OCI-LY3 (cell line): ENCODE data around the gene SOX15.

Source experiments
- H2AFZ ChIP-seq: fragments of 200-600, 300-600 bp; shearing (Covaris generic); 2 replicates; pipeline ENCODE4 v1.6.0; 2014; ENCODE audit warnings: antibody characterized with exemption, low read depth, low read length
- H3K27ac ChIP-seq: fragments of 200-600, 300-600 bp; sonication (generic); 2 replicates; pipeline ENCODE4 v1.5.1; 2014; ENCODE audit warnings: mild to moderate bottlenecking, low read length, moderate library complexity, mixed read lengths
- H3K27me3 ChIP-seq: fragments of 200-600, 300-600 bp; sonication (generic); 2 replicates; pipeline ENCODE4 v1.6.1; 2014; ENCODE audit warnings: low read depth, low read length, mixed read lengths
- H3K36me3 ChIP-seq: fragments of 200-600, 300-600 bp; sonication (generic); replicated peaks from 2 replicates; pipeline ENCODE3; 2014; ENCODE audit warnings: low read depth, low read length, mixed read lengths
- H3K4me1 ChIP-seq: fragments of 300-600, 200-600 bp; sonication (generic); 2 replicates; pipeline ENCODE4 v1.6.1; 2014; ENCODE audit warnings: low read length, mixed read lengths
- H3K4me2 ChIP-seq: fragments of 200-600, 300-600 bp; sonication (generic); 2 replicates; pipeline ENCODE4 v1.6.1; 2014; ENCODE audit warnings: low read length, mixed read lengths
- H3K4me3 ChIP-seq: fragments of 300-600, 200-600 bp; sonication (generic); 2 replicates; pipeline ENCODE4 v1.5.1; 2014; ENCODE audit warnings: antibody characterized with exemption, mild to moderate bottlenecking, low read length, moderate library complexity
- H3K79me2 ChIP-seq: fragments of 300-600, 200-600 bp; shearing (Covaris generic); 2 replicates; pipeline ENCODE4 v1.6.1; 2014; ENCODE audit warnings: mild to moderate bottlenecking, low read length, mixed read lengths
- H3K9ac ChIP-seq: fragments of 300-600, 200-600 bp; shearing (Covaris generic); 2 replicates; pipeline ENCODE4 v1.6.0; 2014; ENCODE audit warnings: mild to moderate bottlenecking, low read length, moderate library complexity
- H3K9me3 ChIP-seq: fragments of 200-600, 300-600 bp; shearing (Covaris generic); 2 replicates; pipeline ENCODE4 v1.6.1; 2014; ENCODE audit warnings: low read length, mixed read lengths; ENCODE audit not compliant: insufficient read depth
- H4K20me1 ChIP-seq: fragments of 200-600, 300-600 bp; sonication (generic); 2 replicates; pipeline ENCODE4 v1.6.1; 2016; ENCODE audit warnings: low read length, mixed read lengths; ENCODE audit not compliant: insufficient read depth
- EZH2phosphoT487 ChIP-seq: fragments of 200-600 bp; shearing (Covaris generic); IDR thresholded peaks from 2 replicates; pipeline ENCODE4 v1.6.1; 2018; ENCODE audit warnings: antibody characterized with exemption, mixed run types, low read depth
- TF ChIP-seq, protein P1 (sequence below): fragments of 200-600, 300-600 bp; sonication (generic); IDR thresholded peaks from 2 replicates; pipeline ENCODE4 v1.5.1; 2014; ENCODE audit warnings: antibody characterized with exemption, low read length, low read depth

SOX15 gene

DNA sequence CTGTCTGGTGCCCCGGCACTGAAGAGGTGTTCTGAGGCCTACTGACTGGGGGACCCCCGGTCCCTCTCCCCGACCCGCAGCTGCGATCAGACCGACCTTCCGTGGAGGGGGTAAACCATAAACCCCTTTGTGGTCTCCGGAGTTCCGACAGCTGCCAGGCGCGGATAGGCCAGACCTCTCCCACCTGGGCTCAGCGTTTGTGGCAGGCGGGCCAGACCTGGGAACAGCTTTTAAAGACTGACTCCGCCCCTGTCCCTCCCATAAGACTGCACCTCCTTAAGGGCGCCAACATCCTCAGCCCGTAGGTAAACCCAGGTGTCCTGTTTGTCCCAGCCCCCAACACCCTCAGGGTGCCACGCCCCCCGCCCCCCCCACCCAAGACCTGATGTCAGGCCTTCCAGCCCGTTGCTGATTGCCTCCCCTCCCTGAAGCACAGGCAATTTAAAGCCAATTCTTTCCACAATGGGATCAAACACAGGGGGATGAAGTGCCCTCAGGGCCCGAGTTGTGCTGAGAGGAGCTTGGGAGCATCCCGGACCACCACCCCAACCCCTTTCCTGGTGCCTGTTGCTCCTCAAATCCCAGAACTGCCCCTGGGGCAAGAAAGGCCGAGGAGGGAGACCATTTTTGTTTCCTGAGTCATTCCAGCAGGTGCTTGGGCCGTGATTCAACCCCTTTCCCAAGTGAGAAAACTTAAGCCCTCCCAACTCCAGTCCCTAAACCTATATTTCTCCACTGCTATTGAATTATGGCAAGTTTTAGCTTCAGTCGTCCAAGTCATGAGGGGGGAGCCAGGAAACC, at the start of gene SOX15:
SOX15 (minus strand) TSS at position 204 of the 801 bp plus-strand sequence. CDS start 418 bp downstream, outside the sequence.
- TF ChIP-seq EZH2phosphoT487: no peak
- TF ChIP-seq, protein P1, sequence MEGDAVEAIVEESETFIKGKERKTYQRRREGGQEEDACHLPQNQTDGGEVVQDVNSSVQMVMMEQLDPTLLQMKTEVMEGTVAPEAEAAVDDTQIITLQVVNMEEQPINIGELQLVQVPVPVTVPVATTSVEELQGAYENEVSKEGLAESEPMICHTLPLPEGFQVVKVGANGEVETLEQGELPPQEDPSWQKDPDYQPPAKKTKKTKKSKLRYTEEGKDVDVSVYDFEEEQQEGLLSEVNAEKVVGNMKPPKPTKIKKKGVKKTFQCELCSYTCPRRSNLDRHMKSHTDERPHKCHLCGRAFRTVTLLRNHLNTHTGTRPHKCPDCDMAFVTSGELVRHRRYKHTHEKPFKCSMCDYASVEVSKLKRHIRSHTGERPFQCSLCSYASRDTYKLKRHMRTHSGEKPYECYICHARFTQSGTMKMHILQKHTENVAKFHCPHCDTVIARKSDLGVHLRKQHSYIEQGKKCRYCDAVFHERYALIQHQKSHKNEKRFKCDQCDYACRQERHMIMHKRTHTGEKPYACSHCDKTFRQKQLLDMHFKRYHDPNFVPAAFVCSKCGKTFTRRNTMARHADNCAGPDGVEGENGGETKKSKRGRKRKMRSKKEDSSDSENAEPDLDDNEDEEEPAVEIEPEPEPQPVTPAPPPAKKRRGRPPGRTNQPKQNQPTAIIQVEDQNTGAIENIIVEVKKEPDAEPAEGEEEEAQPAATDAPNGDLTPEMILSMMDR: no peak
- Histone ChIP-seq H3K36me3 (peaks cover 5% of the 10 kb centered on the region), H3K27me3 (no peaks in the 10 kb centered on the region), H2AFZ (no peak within 1 kb of the TSS), H3K4me2 (no peak within 1 kb of the TSS), H3K4me3 (no peak within 1 kb of the TSS), H3K79me2 (peaks cover 8% of the 10 kb centered on the region; the same call in 1 of the 2 replicates), H3K9me3 (no peaks in the 10 kb centered on the region), H4K20me1 (no peaks in the 10 kb centered on the region), H3K27ac (no peak within 1 kb of the TSS), H3K4me1 (peaks cover 3% of the 10 kb centered on the region; the same call in 1 of the 2 replicates), H3K9ac (no peak within 1 kb of the TSS)

DNA sequence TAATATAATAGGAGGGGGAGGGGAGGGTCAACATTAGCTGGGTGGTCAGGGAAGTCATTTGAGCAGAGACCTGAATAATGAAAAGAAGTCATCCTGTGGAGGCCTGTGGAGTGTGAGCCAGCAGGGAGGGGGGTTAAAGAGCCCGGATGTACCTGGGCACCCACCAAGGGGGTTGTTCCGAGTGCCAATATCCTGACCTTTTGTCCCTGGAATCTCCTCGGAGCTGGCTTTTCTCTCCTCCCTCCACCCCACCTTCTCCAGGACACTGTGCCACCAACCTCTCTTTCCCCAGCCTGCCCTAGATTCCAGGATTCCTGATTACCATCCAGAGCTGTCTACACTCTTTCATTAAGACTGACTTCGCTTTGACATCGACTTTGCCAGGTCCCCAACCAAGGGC, 46.3 kb upstream of the SOX15 start:
- no peaks in the 10 kb centered on the region for H3K36me3 ChIP-seq
- no peak overlapping the region for H2AFZ ChIP-seq
- no peak overlapping the region for H3K4me2 ChIP-seq
- H3K4me1 ChIP-seq: no peaks in the 10 kb centered on the region
- no peaks in the 10 kb centered on the region for H4K20me1 ChIP-seq
- TF ChIP-seq, protein P1: no peak
- no peak for TF ChIP-seq EZH2phosphoT487
- H3K9me3 ChIP-seq: no peaks in the 10 kb centered on the region
- no peak overlapping the region for H3K27ac ChIP-seq
- no peaks in the 10 kb centered on the region for H3K27me3 ChIP-seq
- no peak overlapping the region for H3K4me3 ChIP-seq
- H3K79me2 ChIP-seq: no peaks in the 10 kb centered on the region
- no peak overlapping the region for H3K9ac ChIP-seq

DNA sequence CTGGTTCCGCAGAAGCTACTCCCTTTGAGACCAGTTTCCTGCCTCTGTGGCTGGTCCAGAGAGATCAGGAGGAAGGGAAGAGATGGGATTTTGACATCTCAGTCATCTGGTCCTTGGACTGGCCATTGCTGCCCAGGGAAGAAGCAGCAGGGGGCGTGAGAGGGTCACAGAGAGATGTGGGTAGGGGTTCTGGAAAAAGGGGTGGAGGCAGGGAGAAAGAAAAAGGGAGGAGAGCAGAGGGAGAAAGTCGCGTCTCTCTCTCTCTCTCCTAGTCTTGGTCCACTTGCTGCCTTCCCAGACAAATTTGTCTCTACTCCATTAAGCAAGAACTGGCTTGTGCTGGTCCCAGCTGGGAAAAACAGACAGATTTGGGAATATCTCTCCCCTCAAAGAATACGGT, 44.5 kb upstream of the SOX15 start:
- Histone ChIP-seq H3K36me3 (no peaks in the 10 kb centered on the region), H4K20me1 (no peaks in the 10 kb centered on the region), H3K27ac (no peak overlapping the region), H2AFZ (no peak overlapping the region), H3K4me3 (no peak overlapping the region), H3K79me2 (no peaks in the 10 kb centered on the region), H3K9me3 (no peaks in the 10 kb centered on the region), H3K9ac (no peak overlapping the region), H3K27me3 (no peaks in the 10 kb centered on the region), H3K4me2 (no peak overlapping the region), H3K4me1 (no peaks in the 10 kb centered on the region)
- no peak for TF ChIP-seq EZH2phosphoT487
- TF ChIP-seq, protein P1: peak; percentile 34

DNA sequence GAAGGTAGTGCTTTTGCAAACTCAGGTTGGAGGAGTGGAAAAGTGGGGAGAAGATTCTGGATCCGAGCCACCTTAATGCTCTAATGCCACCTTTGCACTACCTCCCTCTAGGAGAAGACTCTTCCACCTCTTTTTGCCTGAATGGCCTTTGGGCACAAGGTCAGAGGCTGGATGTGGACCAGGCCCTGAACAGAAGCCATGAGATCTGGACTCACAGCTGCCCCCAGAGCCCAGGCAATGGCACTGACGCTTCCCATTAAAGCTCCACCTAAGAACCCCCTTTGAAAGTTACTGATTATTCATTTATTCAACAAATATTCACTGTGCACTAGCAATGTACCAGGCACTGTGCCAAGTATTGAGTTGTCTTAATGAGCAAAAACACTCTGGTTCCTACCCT, 43.2 kb upstream of the SOX15 start:
- Histone ChIP-seq H3K27ac (no peak overlapping the region), H3K9ac (no peak overlapping the region), H3K36me3 (no peaks in the 10 kb centered on the region), H3K9me3 (no peaks in the 10 kb centered on the region), H3K79me2 (no peaks in the 10 kb centered on the region), H3K4me2 (no peak overlapping the region), H4K20me1 (no peaks in the 10 kb centered on the region), H2AFZ (peak overlapping the region; percentile 70; the same call in 1 of the 2 replicates), H3K4me3 (no peak overlapping the region), H3K27me3 (no peaks in the 10 kb centered on the region), H3K4me1 (no peaks in the 10 kb centered on the region)
- TF ChIP-seq EZH2phosphoT487: no peak
- TF ChIP-seq, protein P1: no peak
